GM12891 (cell line): ENCODE results near the gene THRA.

ENCODE experiments used
- POLR2A ChIP-seq: IDR thresholded peaks from 2 replicates; pipeline ENCODE4 v1.6.1; 2011; ENCODE audit warnings: low read depth, low read length, control low read depth
- SPI1 ChIP-seq: IDR thresholded peaks from 2 replicates; pipeline ENCODE4 v1.6.1; 2011; ENCODE audit warnings: low read depth, low read length, control low read depth
- TAF1 ChIP-seq: IDR thresholded peaks from 2 replicates; pipeline ENCODE4 v1.6.1; 2011; ENCODE audit warnings: low read depth, low read length, control low read depth

- no peak for TF ChIP-seq SPI1
- no peak for TF ChIP-seq POLR2A
- TF ChIP-seq TAF1: no peak
Measured at GRCh38 chr17:40026816-40027613, 35.8 kb upstream of the THRA start.
